ENCODE measurements around the gene CDH11. TPM values are rescaled to one million over a fixed set of nuclear protein-coding genes. Genes with fewer than 3 reads are reported as not detected.

CDH11 gene, protein sequence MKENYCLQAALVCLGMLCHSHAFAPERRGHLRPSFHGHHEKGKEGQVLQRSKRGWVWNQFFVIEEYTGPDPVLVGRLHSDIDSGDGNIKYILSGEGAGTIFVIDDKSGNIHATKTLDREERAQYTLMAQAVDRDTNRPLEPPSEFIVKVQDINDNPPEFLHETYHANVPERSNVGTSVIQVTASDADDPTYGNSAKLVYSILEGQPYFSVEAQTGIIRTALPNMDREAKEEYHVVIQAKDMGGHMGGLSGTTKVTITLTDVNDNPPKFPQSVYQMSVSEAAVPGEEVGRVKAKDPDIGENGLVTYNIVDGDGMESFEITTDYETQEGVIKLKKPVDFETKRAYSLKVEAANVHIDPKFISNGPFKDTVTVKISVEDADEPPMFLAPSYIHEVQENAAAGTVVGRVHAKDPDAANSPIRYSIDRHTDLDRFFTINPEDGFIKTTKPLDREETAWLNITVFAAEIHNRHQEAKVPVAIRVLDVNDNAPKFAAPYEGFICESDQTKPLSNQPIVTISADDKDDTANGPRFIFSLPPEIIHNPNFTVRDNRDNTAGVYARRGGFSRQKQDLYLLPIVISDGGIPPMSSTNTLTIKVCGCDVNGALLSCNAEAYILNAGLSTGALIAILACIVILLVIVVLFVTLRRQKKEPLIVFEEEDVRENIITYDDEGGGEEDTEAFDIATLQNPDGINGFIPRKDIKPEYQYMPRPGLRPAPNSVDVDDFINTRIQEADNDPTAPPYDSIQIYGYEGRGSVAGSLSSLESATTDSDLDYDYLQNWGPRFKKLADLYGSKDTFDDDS
- 10 to 100 TPM in 1 of 4 donors, 1 to 10 TPM in 3; 4.0 to 14.2 (median 8.6) TPM for total RNA-seq

- no peaks in the 10 kb centered on the region for H3K36me3 ChIP-seq
- H3K27ac ChIP-seq: peak within 1 kb of the TSS; percentile 55 to 67 (median 62)
- peak within 1 kb of the TSS; percentile 57 to 68 (median 62) for H3K4me3 ChIP-seq
- in situ Hi-C loops (cut with MboI; ENCODE audit: low sequenced_read_pairs in 4 of 4): loop anchor here in 1 of 4 donors (25.0 kb wide), 2 partner anchors 1035 to 1660 kb away; no protein-coding TSS in a partner anchor
- intact Hi-C loops (cut with DNase I; ENCODE audit: low total_unique reads): loop anchor here (2.0 to 5.0 kb wide), 2 partner anchors 17 to 1145 kb away; no protein-coding TSS in a partner anchor
- DNase-seq: peak in 1 of 2 donors; percentile 11
- H3K27me3 ChIP-seq: peaks cover 8 to 32% (median 11%) of the 10 kb centered on the region in 3 donors
- no peak for ATAC-seq
- TF ChIP-seq CTCF (IDR thresholded peaks at IDR 0.05 in 4 of 5, conservative IDR thresholded peaks at IDR 0.05 in 1 of 5) (peak in 2 of 5 experiments; percentile 40 to 42), POLR2A (IDR thresholded peaks at IDR 0.05) (peak in 1 of 2 donors; percentile 17)
- peaks cover 0 to 22% of the 10 kb centered on the region in 2 donors for H3K4me1 ChIP-seq
- no peaks in the 10 kb centered on the region for H3K9me3 ChIP-seq
Observed at GRCh38 chr16:65121870-65122723, at the start of gene CDH11. Gene CDH11, minus strand, starts transcription at chr16:65122063. Its CDS starts 117,194 bp downstream, at chr16:65004869.

DNA sequence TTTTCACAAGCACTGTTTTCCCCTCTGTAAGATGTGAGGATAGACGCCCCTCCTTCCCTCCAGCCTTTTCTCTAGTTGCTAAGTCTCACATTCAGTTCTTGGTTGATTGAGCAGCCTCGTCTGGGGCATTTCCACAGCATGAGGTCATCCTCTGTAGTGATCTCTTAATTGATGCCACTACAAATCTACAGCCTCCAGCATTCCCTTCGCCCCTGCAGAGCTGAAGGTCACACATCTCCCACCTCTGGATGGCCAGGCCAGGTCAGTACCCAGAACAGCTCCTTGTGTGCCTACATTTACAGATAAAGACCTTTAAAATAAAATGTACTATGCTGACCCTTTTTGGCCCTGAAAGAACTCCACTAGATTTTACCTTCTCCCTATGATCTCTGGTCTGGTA, 32.5 kb upstream of the CDH11 start:
- no peaks in the 10 kb centered on the region for H3K27me3 ChIP-seq
- no peak overlapping the region for H3K27ac ChIP-seq
- DNase-seq (no peak), ATAC-seq (no peak)
- no peak for TF ChIP-seq CTCF (IDR thresholded peaks at IDR 0.05 in 4 of 5, conservative IDR thresholded peaks at IDR 0.05 in 1 of 5)
- TF ChIP-seq POLR2A (IDR thresholded peaks at IDR 0.05): no peak
- in situ Hi-C loops (cut with MboI; ENCODE audit: low sequenced_read_pairs in 4 of 4) (no loop called here), intact Hi-C loops (cut with DNase I; ENCODE audit: low total_unique reads) (no loop called here)
- no peaks in the 10 kb centered on the region for H3K9me3 ChIP-seq
- no peak overlapping the region for H3K4me3 ChIP-seq
- H3K36me3 ChIP-seq: no peaks in the 10 kb centered on the region
- no peaks in the 10 kb centered on the region for H3K4me1 ChIP-seq

GRCh38 chr16:65153365-65154105, 31.7 kb upstream of the CDH11 start:
- intact Hi-C loops (cut with DNase I; ENCODE audit: low total_unique reads): no loop called here
- no peak for ATAC-seq

More at GRCh38 chr16:65153365-65154105, 31.7 kb upstream of the CDH11 start:
- H3K27me3 ChIP-seq: no peaks in the 10 kb centered on the region
- TF ChIP-seq CTCF (IDR thresholded peaks at IDR 0.05 in 4 of 5, conservative IDR thresholded peaks at IDR 0.05 in 1 of 5): no peak
- TF ChIP-seq POLR2A (IDR thresholded peaks at IDR 0.05): no peak
- H3K4me1 ChIP-seq: no peaks in the 10 kb centered on the region
- in situ Hi-C loops (cut with MboI; ENCODE audit: low sequenced_read_pairs in 4 of 4): no loop called here
- H3K27ac ChIP-seq: no peak overlapping the region
- H3K4me3 ChIP-seq: no peak overlapping the region
- H3K9me3 ChIP-seq: no peaks in the 10 kb centered on the region
- no peaks in the 10 kb centered on the region for H3K36me3 ChIP-seq
- DNase-seq: no peak

Data from gastrocnemius medialis (tissue), 4 donors.